ENCODE results near the gene MYL10.
"Not testable (repeated sequence)": the region's sequence is repeated elsewhere in the genome, so short reads cannot be mapped to it uniquely, and the experiment has no call there.

The MYL10 gene

GRCh38 chr7:101618207-101618839, 10.8 kb downstream of the MYL10 start:
- DNase-seq (ENCODE audit: low spot score): no peak

GRCh38 chr7:101617451-101618206, 11.5 kb downstream of the MYL10 start:
- no peak for DNase-seq (ENCODE audit: low spot score)

- no peak for DNase-seq (ENCODE audit: low spot score)
These were observed 13.7 kb downstream of the MYL10 start for GRCh38 chr7:101615446-101615845.

- no peak for DNase-seq (ENCODE audit: low spot score)
These were observed 14.2 kb downstream of the MYL10 start for GRCh38 chr7:101614939-101615302.

- DNase-seq (ENCODE audit: low spot score): no peak
These were observed 14.8 kb downstream of the MYL10 start for GRCh38 chr7:101614098-101614938.

- DNase-seq (ENCODE audit: low spot score): no peak
These were observed 16.1 kb downstream of the MYL10 start for GRCh38 chr7:101612885-101613515.

- no peak for DNase-seq (ENCODE audit: low spot score)
These were observed 20.1 kb downstream of the MYL10 start for GRCh38 chr7:101608772-101609713.

GRCh38 chr7:101606498-101606923, 22.6 kb downstream of the MYL10 start:
- DNase-seq (ENCODE audit: low spot score): no peak

- no peak for DNase-seq (ENCODE audit: low spot score)
These were observed 23.2 kb downstream of the MYL10 start for GRCh38 chr7:101605611-101606497.

- DNase-seq (ENCODE audit: low spot score): not testable (repeated sequence)
These were observed 24.2 kb downstream of the MYL10 start for GRCh38 chr7:101604934-101605332.

GRCh38 chr7:101604331-101604933, 24.7 kb downstream of the MYL10 start:
- no peak for DNase-seq (ENCODE audit: low spot score)

- DNase-seq (ENCODE audit: low spot score): peak; percentile 70
These were observed 26.4 kb downstream of the MYL10 start for GRCh38 chr7:101602484-101603241.

- DNase-seq (ENCODE audit: low spot score): no peak
These were observed 27.0 kb downstream of the MYL10 start for GRCh38 chr7:101602082-101602481.

GRCh38 chr7:101599787-101600186, 29.3 kb downstream of the MYL10 start:
- DNase-seq (ENCODE audit: low spot score): no peak

GRCh38 chr7:101598986-101599771, 29.9 kb downstream of the MYL10 start:
- DNase-seq (ENCODE audit: low spot score): no peak

- DNase-seq (ENCODE audit: low spot score): no peak
These were observed 30.6 kb downstream of the MYL10 start for GRCh38 chr7:101598422-101598985.

GRCh38 chr7:101597941-101598340, 31.2 kb downstream of the MYL10 start:
- no peak for DNase-seq (ENCODE audit: low spot score)

GRCh38 chr7:101596898-101597297, 32.2 kb downstream of the MYL10 start:
- DNase-seq (ENCODE audit: low spot score): no peak

Measured in kidney capillary endothelial cell (primary cell).